ENCODE measurements around the gene NLRP14.

Gene NLRP14

DNA sequence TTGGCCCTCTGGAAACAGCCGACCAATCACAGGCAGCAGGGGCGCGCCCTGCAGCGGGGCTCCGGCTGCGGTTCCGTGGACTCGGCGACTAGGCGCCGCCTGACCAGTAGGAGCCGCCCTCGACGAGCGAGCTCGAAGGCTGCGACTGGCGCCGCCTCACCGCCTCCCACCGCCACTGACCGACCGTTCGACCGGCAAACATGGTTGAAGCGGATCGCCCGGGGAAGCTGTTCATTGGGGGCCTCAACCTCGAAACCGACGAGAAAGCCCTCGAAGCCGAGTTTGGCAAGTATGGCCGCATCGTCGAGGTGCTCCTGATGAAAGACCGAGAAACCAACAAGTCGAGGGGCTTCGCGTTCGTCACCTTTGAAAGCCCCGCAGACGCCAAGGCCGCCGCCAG is 68.6 kb downstream of the NLRP14 start, which contains the start of gene RBMXL2:
Gene RBMXL2 (plus strand): TSS at position 78 of the 400 bp plus-strand sequence. CDS start 123 bp downstream, at position 201.
- TF ChIP-seq CREB1 (IDR thresholded peaks at IDR 0.05; ENCODE audit: low read depth) (no peak), TCF12 (IDR thresholded peaks at IDR 0.05; ENCODE audit: low read depth) (no peak), EGR1 (IDR thresholded peaks at IDR 0.05) (no peak), CEBPB (IDR thresholded peaks at IDR 0.05) (no peak), FOXM1 (IDR thresholded peaks at IDR 0.05; ENCODE audit: borderline replicate concordance, low read depth) (no peak), YY1 (IDR thresholded peaks at IDR 0.05; ENCODE audit: low read depth) (no peak), TAF1 (IDR thresholded peaks at IDR 0.05; ENCODE audit: low read depth) (no peak), ZBTB7A (IDR thresholded peaks at IDR 0.05; ENCODE audit: low read depth) (no peak), TEAD4 (IDR thresholded peaks at IDR 0.05) (no peak), RAD21 (IDR thresholded peaks at IDR 0.05; ENCODE audit: low read depth) (no peak), NFIC (IDR thresholded peaks at IDR 0.05) (no peak), REST (IDR thresholded peaks at IDR 0.05; ENCODE audit: low read depth) (no peak), EP300 (IDR thresholded peaks at IDR 0.05; ENCODE audit: borderline replicate concordance) (no peak)
- TF ChIP-seq, protein P1, sequence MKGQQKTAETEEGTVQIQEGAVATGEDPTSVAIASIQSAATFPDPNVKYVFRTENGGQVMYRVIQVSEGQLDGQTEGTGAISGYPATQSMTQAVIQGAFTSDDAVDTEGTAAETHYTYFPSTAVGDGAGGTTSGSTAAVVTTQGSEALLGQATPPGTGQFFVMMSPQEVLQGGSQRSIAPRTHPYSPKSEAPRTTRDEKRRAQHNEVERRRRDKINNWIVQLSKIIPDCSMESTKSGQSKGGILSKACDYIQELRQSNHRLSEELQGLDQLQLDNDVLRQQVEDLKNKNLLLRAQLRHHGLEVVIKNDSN (IDR thresholded peaks at IDR 0.05) = no peak
- TF ChIP-seq, protein P2, sequence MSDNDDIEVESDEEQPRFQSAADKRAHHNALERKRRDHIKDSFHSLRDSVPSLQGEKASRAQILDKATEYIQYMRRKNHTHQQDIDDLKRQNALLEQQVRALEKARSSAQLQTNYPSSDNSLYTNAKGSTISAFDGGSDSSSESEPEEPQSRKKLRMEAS (IDR thresholded peaks at IDR 0.05) = no peak

DNA sequence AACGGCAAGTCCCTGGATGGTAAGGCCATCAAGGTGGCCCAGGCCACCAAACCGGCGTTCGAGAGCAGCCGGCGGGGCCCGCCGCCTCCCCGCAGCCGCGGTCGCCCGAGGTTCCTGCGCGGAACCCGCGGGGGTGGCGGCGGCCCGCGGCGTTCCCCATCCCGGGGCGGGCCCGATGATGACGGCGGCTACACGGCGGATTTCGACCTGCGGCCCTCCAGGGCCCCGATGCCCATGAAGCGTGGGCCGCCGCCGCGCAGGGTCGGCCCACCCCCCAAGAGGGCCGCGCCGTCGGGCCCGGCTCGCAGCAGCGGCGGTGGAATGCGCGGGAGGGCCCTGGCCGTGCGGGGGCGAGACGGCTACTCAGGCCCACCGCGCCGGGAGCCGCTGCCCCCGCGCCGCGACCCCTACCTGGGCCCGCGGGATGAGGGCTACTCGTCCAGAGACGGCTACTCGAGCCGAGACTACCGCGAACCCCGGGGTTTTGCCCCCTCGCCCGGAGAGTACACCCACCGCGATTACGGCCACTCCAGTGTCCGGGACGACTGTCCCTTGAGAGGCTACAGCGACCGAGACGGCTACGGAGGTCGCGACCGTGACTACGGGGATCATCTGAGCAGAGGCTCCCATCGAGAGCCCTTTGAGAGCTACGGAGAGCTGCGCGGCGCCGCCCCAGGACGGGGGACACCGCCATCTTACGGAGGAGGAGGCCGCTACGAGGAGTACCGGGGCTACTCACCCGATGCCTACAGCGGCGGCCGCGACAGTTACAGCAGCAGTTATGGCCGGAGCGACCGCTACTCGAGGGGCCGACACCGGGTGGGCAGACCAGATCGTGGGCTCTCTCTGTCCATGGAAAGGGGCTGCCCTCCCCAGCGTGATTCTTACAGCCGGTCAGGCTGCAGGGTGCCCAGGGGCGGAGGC is 69.3 kb downstream of the NLRP14 start:
- TF ChIP-seq TEAD4 (IDR thresholded peaks at IDR 0.05) = no peak
- no peak for TF ChIP-seq EGR1 (IDR thresholded peaks at IDR 0.05)
- no peak for TF ChIP-seq RAD21 (IDR thresholded peaks at IDR 0.05; ENCODE audit: low read depth)
- TF ChIP-seq EP300 (IDR thresholded peaks at IDR 0.05; ENCODE audit: borderline replicate concordance) = no peak
- TF ChIP-seq, protein P1 (IDR thresholded peaks at IDR 0.05) = no peak
- TF ChIP-seq FOXM1 (IDR thresholded peaks at IDR 0.05; ENCODE audit: borderline replicate concordance, low read depth) = no peak
- no peak for TF ChIP-seq TAF1 (IDR thresholded peaks at IDR 0.05; ENCODE audit: low read depth)
- no peak for TF ChIP-seq ZBTB7A (IDR thresholded peaks at IDR 0.05; ENCODE audit: low read depth)
- TF ChIP-seq, protein P2 (IDR thresholded peaks at IDR 0.05) = no peak
- no peak for TF ChIP-seq YY1 (IDR thresholded peaks at IDR 0.05; ENCODE audit: low read depth)
- TF ChIP-seq CREB1 (IDR thresholded peaks at IDR 0.05; ENCODE audit: low read depth) = no peak
- TF ChIP-seq TCF12 (IDR thresholded peaks at IDR 0.05; ENCODE audit: low read depth) = no peak
- TF ChIP-seq REST (IDR thresholded peaks at IDR 0.05; ENCODE audit: low read depth) = no peak
- no peak for TF ChIP-seq CEBPB (IDR thresholded peaks at IDR 0.05)
- TF ChIP-seq NFIC (IDR thresholded peaks at IDR 0.05) = no peak

DNA sequence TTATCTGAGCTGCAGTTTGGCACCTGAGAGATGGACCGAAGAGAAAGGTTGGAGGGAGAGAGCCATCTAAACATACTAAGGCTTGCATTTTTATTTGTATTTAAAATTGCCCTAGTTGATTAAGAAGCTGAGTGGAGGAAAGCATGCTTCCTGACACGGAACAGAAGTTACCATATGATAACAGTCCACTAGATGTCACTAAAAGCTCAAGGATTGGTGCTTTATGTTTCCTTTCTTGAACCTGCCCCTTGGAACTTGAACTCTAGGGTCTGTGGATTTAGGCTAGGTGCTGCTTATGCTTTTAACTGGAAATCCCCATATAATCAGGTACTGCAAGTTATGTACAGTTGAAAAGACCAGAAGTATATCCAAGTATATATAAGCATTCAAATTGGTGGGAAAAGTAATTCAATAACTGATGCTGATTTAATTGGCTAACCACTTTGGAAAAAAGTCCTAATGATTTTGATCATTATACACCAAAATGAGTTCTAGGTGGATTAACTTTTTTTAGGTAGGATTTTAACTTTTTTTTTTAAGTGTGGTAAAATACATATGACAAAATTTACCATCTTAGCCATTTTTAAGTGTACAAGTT is 78.1 kb downstream of the NLRP14 start:
- TF ChIP-seq RAD21 (IDR thresholded peaks at IDR 0.05; ENCODE audit: low read depth) = peak; percentile 85
- TF ChIP-seq CREB1 (IDR thresholded peaks at IDR 0.05; ENCODE audit: low read depth) = no peak
- no peak for TF ChIP-seq EGR1 (IDR thresholded peaks at IDR 0.05)

GRCh38 chr11:7115780-7116179 is 95.5 kb downstream of the NLRP14 start:
- TF ChIP-seq CEBPB (IDR thresholded peaks at IDR 0.05) (no peak), EGR1 (IDR thresholded peaks at IDR 0.05) (no peak), NFIC (IDR thresholded peaks at IDR 0.05) (no peak), FOXM1 (IDR thresholded peaks at IDR 0.05; ENCODE audit: borderline replicate concordance, low read depth) (no peak), RAD21 (IDR thresholded peaks at IDR 0.05; ENCODE audit: low read depth) (no peak), CREB1 (IDR thresholded peaks at IDR 0.05; ENCODE audit: low read depth) (no peak), TEAD4 (IDR thresholded peaks at IDR 0.05) (no peak), ZBTB7A (IDR thresholded peaks at IDR 0.05; ENCODE audit: low read depth) (no peak), TAF1 (IDR thresholded peaks at IDR 0.05; ENCODE audit: low read depth) (no peak), EP300 (IDR thresholded peaks at IDR 0.05; ENCODE audit: borderline replicate concordance) (no peak), YY1 (IDR thresholded peaks at IDR 0.05; ENCODE audit: low read depth) (no peak)
- TF ChIP-seq, protein P2 (IDR thresholded peaks at IDR 0.05) = no peak
- TF ChIP-seq, protein P1 (IDR thresholded peaks at IDR 0.05) = no peak
